HepG2 (cell line): ENCODE data around the gene BCL2L2. TPM values are rescaled to one million over a fixed set of nuclear protein-coding genes. Genes with fewer than 3 reads are reported as not detected.
A peak's percentile ranks its signal among the peaks of the same experiment; 100 is the strongest.

Experiments used
- ARHGAP35 ChIP-seq: sonication (generic); formaldehyde crosslinking; IDR thresholded peaks from 2 replicates; pipeline ENCODE4 v1.9.0; 2022; ENCODE audit warnings: mild to moderate bottlenecking, inconsistent platforms, moderate library complexity, missing genetic modification reagents, borderline replicate concordance
- EED ChIP-seq: sonication (generic); formaldehyde crosslinking; IDR thresholded peaks from 2 replicates; pipeline ENCODE4 v1.5.0; 2020; ENCODE audit warnings: mild to moderate bottlenecking, missing genetic modification reagents
- GATA4 ChIP-seq: sonication (generic); IDR thresholded peaks from 2 replicates; pipeline ENCODE4 v1.6.1; 2016; ENCODE audit warnings: antibody characterized with exemption, low read depth, borderline replicate concordance
- KAT8 ChIP-seq: IDR thresholded peaks from 2 replicates; pipeline ENCODE4 v1.6.1; 2016; ENCODE audit warnings: missing genetic modification reagents, missing compliant biosample characterization
- MATR3 ChIP-seq: sonication (generic); formaldehyde crosslinking; IDR thresholded peaks from 2 replicates; pipeline ENCODE4 v1.4.0; 2020; ENCODE audit warnings: missing genetic modification reagents
- NAIF1 ChIP-seq: sonication (generic); formaldehyde crosslinking; IDR thresholded peaks from 2 replicates; pipeline ENCODE4 v1.5.0; 2020; ENCODE audit warnings: mild to moderate bottlenecking, missing genetic modification reagents, borderline replicate concordance
- PAWR ChIP-seq: sonication (generic); formaldehyde crosslinking; IDR thresholded peaks from 2 replicates; pipeline ENCODE4 v1.4.0; 2020; ENCODE audit warnings: missing genetic modification reagents, mild to moderate bottlenecking, borderline replicate concordance
- SMARCE1 ChIP-seq: fragments of 450-650 bp; IDR thresholded peaks from 2 replicates; pipeline ENCODE4 v1.6.1; 2017; ENCODE audit warnings: borderline replicate concordance
- STAT5B ChIP-seq: sonication (generic); formaldehyde crosslinking; IDR thresholded peaks from 2 replicates; pipeline ENCODE4 v1.4.0; 2020; ENCODE audit warnings: missing genetic modification reagents
- ZBTB40 ChIP-seq, 2 experiments: fragments of 450-650 bp in 1 of 2; sonication (generic) in 1 of 2; formaldehyde crosslinking in 1 of 2; IDR thresholded peaks; 2 replicates each; pipeline versions ENCODE4 v1.6.1 to v1.8.0; 2016 to 2022; ENCODE audit warnings: antibody characterized with exemption in 1 of 2, mild to moderate bottlenecking in 1 of 2, missing genetic modification reagents in 1 of 2
- ZFP41 ChIP-seq: sonication (generic); formaldehyde crosslinking; IDR thresholded peaks from 2 replicates; pipeline ENCODE4 v1.4.0; 2020; ENCODE audit warnings: mild to moderate bottlenecking, missing genetic modification reagents, borderline replicate concordance
- ZFY ChIP-seq: sonication (generic); formaldehyde crosslinking; IDR thresholded peaks from 2 replicates; pipeline ENCODE4 v1.4.0; 2020; ENCODE audit warnings: missing genetic modification reagents
- ZNF20 ChIP-seq: sonication (generic); formaldehyde crosslinking; IDR thresholded peaks from 2 replicates; pipeline ENCODE4 v1.4.0; 2020; ENCODE audit warnings: mild to moderate bottlenecking, moderate library complexity, missing genetic modification reagents
- ZNF367 ChIP-seq: sonication (generic); formaldehyde crosslinking; IDR thresholded peaks from 2 replicates; pipeline ENCODE4 v1.4.0; 2020; ENCODE audit warnings: missing genetic modification reagents, borderline replicate concordance
- ZNF557 ChIP-seq: sonication (generic); formaldehyde crosslinking; IDR thresholded peaks from 2 replicates; pipeline ENCODE4 v1.4.0; 2020; ENCODE audit warnings: missing genetic modification reagents
- ZNF75D ChIP-seq: sonication (generic); formaldehyde crosslinking; IDR thresholded peaks from 2 replicates; pipeline ENCODE4 v1.8.1; 2023; ENCODE audit warnings: missing genetic modification reagents, mild to moderate bottlenecking, borderline replicate concordance
- ZNF790 ChIP-seq: sonication (generic); formaldehyde crosslinking; IDR thresholded peaks from 2 replicates; pipeline ENCODE4 v1.8.0; 2022; ENCODE audit warnings: missing genetic modification reagents, mild to moderate bottlenecking, borderline replicate concordance
- polyA plus RNA-seq, 8 experiments: library from polyadenylated mRNA; depleted of rRNA in 3 of 8; stranded (reverse) in 7 of 8; unstranded in 1 of 8; fragments of >200 nt; fragmentation: Illumina TruSeq in 4 of 8; extraction: Trizol in 4 of 8; gene quantifications; 2 replicates each; pipeline versions ENCODE4 v1.2.1 to v1.2.3, GENCODE V29; 2011 to 2016; ENCODE audit warnings: low read depth in 4 of 8, missing spikeins in 1 of 8, mixed read lengths in 1 of 8; ENCODE audit not compliant: insufficient read depth in 1 of 8
- total RNA-seq, 5 experiments: library from RNA; depleted of rRNA; stranded (reverse); fragments of >200 nt; fragmentation: Illumina TruSeq; extraction: Trizol; gene quantifications; 2 replicates each; pipeline ENCODE4 v1.2.3, GENCODE V29; 2016; ENCODE audit warnings: low read depth in 1 of 5
- TF ChIP-seq, protein P1 (sequence below): sonication (generic); formaldehyde crosslinking; IDR thresholded peaks from 2 replicates; pipeline ENCODE4 v1.4.0; 2020; ENCODE audit warnings: missing genetic modification reagents

The BCL2L2 gene
- total and polyA plus RNA-seq, 2 of the 13 experiments (the other 11 are each of a cell fraction or from before 2014, with no cell fraction given): 28.1 to 49.8 TPM

DNA sequence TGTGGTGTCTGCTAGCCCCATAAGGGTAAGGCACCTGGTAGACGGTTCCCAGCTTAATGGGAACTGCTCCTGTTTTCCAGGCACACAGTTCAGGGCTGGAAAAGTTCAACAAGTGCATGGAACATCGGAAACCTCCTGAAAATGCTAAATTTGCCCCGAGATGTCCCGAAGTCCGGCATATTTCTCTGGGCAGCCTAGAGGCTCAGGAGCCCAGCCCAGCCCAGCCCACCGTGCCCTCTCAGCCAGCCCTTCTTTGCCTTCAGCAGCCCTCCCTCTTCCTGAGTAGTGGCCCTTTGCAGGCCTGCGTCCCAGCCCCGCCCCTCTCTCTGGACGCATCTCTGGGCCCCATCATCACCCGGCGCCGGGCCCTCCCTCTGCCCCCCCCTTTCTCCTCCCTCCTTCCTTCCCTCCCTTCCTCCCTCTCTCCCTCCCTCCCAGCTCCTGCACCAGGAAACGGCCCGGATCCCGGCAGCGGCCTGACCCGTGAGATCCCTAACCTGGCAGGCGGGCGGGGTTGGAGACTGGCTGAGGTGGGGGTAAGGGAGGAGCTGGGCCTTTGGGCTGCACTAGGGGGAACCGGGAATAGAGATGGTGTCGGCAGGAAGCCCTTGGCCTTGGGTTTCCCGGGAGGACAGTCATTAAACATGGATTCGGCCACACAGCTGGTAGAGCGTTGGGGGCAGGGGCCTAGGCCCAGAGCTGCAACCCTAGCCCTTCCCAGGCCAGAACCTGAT lies at the start of gene BCL2L2 (continued):
- TF ChIP-seq ZBTB40 (IDR thresholded peaks at IDR 0.05) (no peak), ZBTB40 (CRISPR knock-in tag; IDR thresholded peaks at IDR 0.05) (peak; percentile 90), ZNF75D (CRISPR knock-in tag) (no peak), GATA4 (peak; percentile 84; the same call in 1 of the 2 replicates), EED (peak; percentile 91), ARHGAP35 (CRISPR knock-in tag) (peak; percentile 92; the same call in 1 of the 2 replicates), ZFY (CRISPR knock-in tag) (peak; percentile 96), ZNF367 (no peak), PAWR (CRISPR knock-in tag) (peak; percentile 69; the same call in 1 of the 2 replicates), KAT8 (CRISPR knock-in tag) (peak; percentile 99), STAT5B (CRISPR knock-in tag) (peak; percentile 29; the same call in 1 of the 2 replicates), NAIF1 (CRISPR knock-in tag) (no peak), ZFP41 (CRISPR knock-in tag) (peak; percentile 86), SMARCE1 (no peak), MATR3 (CRISPR knock-in tag) (no peak), ZNF790 (peak; percentile 93; the same call in 1 of the 2 replicates), ZNF20 (no peak), ZNF557 (CRISPR knock-in tag) (peak; percentile 24; the same call in 1 of the 2 replicates)
- TF ChIP-seq, protein P1, sequence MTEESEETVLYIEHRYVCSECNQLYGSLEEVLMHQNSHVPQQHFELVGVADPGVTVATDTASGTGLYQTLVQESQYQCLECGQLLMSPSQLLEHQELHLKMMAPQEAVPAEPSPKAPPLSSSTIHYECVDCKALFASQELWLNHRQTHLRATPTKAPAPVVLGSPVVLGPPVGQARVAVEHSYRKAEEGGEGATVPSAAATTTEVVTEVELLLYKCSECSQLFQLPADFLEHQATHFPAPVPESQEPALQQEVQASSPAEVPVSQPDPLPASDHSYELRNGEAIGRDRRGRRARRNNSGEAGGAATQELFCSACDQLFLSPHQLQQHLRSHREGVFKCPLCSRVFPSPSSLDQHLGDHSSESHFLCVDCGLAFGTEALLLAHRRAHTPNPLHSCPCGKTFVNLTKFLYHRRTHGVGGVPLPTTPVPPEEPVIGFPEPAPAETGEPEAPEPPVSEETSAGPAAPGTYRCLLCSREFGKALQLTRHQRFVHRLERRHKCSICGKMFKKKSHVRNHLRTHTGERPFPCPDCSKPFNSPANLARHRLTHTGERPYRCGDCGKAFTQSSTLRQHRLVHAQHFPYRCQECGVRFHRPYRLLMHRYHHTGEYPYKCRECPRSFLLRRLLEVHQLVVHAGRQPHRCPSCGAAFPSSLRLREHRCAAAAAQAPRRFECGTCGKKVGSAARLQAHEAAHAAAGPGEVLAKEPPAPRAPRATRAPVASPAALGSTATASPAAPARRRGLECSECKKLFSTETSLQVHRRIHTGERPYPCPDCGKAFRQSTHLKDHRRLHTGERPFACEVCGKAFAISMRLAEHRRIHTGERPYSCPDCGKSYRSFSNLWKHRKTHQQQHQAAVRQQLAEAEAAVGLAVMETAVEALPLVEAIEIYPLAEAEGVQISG: peak; percentile 91
